Esophagus squamous epithelium (tissue), 4 donors: Measurements from ENCODE around the gene ERG.

ENCODE experiments used
- CTCF ChIP-seq, 6 experiments: fragments of 450-650 bp in 4 of 6; fragments of 200-600 bp in 2 of 6; sonication (generic) in 2 of 6; IDR thresholded peaks; one replicate each; pipeline ENCODE4 v1.5.1; 2016 to 2019; ENCODE audit warnings: antibody characterized with exemption in 6 of 6, mild to moderate bottlenecking in 4 of 6, moderate library complexity in 4 of 6
- POLR2A ChIP-seq, 4 donors: fragments of 450-650 bp; IDR thresholded peaks; one replicate each; pipeline ENCODE4 v1.6.1; 2017; ENCODE audit warnings: antibody characterized with exemption in 4 of 4, mild to moderate bottlenecking in 4 of 4, moderate library complexity in 3 of 4

GRCh38 chr21:38392661-38393060, 105.6 kb downstream of the ERG start:
- TF ChIP-seq CTCF (IDR thresholded peaks at IDR 0.05): no peak
- TF ChIP-seq POLR2A (IDR thresholded peaks at IDR 0.05): no peak
